Muscle of back (tissue), 11 donors: Measurements from ENCODE around the gene GLI2. TPM values are rescaled to one million over a fixed set of nuclear protein-coding genes. Genes with fewer than 3 reads are reported as not detected.

Experiments
- DNase-seq, 3 donors: peaks; one replicate each; pipeline versions ENCODE4 v3.0.0 to v3.0.0-alpha.2; 2013
- polyA plus RNA-seq, 10 donors: library from polyadenylated mRNA; unstranded; fragments of 120-200 nt; gene quantifications; one replicate each; pipeline ENCODE4 v1.2.1, GENCODE V29; 2013; ENCODE audit not compliant: insufficient read length in 10 of 10

Gene GLI2
- polyA plus RNA-seq, 10 donors, result 7.1 to 19.7 (median 9.8) TPM

DNA sequence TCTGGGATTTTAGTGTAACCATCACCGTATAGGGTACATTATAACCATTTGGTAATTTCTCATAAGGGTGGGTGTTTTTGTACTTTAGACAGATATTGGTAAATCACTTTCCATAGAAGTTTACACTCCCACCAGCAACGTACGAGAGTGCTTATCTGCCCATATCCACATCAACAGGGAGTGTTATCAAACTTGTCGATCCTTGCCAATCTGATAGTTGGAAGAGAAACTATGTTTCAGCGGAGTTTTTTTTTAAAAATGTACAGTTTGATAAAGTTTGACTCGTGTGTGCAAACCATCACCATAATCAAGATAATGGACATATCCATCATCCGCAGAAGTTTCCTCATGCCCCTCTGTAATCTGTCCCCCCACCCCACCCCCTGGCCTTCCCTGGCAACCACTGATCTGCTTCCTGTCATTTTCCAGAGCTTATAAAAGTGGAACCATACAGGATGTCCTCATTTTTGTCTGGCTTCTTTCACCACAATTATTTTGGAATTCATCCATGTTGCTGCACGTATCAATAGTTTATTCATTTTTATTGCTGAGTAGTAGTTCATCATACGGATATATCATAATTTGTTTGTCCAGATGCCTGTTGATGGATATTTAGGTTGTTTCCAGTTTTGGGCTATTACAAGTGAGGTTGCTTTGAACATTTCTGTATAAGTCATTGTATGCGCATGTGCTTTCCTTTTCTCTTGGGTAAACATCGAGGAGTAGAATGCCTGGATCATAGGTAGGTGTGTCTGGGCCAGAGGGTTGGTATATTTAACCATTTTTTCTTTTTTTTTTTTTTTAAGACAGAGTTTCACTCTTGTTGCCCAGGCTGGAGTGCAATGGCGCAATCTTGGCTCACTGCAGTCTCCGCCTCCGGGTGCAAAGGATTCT lies 18.6 kb downstream of the GLI2 start:
- no peak for DNase-seq

DNA sequence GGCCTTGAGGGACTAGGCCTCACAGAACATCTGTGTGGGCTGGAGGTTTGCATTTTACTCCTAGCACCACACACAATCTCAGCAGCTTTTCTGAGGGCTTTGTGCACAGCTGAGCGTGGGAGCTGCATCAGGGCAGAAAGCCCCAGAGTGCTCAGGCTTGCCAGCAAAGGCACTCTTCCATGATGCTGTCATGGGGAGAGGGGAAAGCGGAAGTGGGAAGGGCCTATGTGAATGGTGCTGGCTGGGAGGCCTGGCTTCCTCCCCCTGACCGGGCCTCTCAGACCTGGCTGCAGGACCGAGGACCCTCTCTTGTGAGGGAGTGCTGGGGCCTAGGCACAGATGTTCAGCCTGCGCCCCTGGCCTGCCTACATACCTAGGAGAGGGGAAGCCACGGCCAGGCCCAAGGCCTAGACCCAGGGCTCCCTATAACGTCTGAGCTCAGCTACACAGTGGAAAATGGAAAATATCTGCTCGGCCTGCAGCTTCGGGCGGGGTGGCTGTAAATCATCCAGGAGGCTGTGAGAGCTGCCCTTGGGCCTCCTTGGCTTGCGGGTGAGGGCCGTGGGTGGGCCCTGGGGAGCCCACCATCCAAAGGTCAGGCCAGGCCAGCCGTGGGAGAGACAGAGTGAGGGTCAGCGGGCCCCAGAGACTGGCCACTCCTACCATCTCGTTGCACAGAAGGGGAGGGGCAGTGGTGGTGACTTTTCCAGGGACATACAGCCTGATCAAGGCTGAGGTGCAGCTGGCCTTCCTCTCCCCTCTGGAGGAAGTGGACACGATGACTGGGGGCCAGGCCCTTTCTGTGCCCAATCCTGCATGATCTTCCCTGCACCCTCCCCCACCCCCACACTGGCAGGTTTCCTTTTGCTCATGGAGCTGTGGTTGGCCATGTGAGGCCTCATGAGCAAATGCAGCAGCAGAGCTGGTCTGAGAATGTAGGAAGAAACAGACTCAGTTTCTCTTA lies 22.8 kb downstream of the GLI2 start:
- DNase-seq, result peak; percentile 82 to 98 (median 95)

DNA sequence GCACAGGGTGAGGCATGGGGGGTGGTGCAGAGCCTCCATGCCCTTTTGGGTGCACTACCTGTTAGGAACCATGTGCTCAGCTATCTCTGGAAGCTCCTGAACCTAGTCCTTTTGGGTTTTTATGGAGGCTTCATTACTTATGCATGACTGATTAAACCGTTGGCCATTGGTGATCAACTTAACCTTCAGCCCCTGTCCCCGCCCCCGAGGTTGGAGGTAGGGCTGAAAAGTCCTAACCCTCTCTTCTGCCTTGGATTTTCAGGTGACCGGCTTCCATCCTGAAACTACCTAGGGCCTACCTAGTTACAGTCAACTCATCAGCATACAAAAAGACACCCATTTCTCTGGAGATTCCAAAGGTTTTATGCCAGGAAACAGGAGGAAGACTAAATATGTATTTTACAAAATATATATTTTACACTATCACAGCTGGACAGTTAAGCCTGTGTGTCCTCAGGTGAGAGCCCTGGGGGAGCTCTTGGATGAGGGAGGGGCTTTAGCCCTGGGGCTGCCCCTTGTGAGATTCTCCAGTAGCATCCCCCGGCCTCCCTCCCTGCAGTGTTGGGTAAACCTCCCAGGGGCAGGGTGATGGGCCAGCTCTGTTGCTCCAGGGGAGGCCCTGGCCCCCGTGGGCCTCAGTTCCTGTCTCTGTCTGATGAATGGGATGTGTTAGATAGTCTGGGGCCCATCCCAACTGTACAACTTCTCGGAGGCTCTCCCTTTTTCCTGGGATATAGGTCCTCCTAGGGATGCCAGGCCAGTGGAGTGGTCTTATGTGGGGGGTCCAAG lies 24.1 kb downstream of the GLI2 start:
- no peak for DNase-seq

DNA sequence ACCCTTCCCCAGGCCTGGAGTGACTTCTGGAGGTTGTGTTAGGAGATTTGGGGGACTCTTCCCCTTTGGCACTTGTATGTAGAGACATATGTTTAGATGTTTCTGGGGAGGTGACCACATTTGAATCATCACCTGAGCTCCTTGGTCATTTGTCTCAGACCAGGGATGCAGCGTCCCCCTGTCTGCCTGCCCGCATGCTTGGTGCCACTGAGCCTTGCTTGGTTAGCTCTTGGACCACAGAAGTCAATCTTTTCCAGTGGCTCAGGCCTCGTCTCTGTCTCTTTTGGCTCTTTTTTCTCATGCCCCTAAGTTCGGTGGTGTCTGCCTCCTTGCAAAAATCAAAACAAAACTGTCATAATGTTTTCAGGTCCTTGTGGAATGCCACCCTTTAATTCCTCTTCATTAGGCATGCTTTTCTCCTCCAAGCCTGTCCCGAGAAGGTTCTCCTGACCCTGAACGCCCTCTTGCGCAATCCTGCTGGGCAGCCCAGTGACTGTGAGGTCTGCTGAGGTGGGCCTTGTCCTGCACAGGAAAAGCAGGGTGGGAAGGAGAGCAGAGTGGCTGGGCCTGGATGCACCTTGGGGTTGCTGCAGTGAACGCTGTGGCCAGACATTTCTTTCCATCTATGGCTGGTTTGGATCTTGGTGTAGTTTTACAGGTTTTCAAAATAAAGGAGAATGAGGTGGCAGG lies 24.9 kb downstream of the GLI2 start:
- no peak for DNase-seq

DNA sequence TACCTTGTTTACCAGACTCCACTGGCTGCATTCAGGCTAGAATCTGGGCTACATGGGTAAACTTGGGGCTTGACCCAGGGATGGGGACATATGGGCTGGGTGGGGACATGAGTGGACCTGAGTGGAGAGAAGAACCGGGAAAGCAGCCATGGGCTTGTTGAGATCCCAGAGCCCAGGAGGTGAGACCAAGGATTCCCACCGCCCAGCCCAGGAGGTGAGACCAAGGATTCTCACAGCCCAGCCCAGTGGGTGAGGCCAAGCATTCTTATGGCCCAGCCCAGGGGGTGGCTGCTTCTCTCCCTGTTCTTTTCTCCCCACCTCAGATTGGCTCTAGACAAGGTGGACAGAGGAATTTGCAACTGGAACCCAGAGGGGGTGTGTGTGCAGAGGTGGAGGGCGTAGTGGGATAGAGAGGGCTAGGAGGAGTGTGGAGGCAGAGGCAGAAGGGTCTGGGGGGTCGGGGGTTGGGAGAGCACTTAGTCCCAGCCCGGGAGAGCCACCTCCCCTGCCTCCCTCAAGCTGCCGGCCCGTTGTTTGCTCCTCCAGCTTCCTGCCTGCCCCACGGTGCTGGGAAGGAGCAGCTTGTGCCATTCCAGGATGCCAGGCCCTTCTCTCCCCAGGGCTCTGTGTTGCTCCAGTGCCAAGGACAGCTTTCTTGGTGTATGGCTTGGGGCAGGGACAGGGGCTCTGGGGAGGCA lies 25.6 kb downstream of the GLI2 start:
- no peak for DNase-seq

DNA sequence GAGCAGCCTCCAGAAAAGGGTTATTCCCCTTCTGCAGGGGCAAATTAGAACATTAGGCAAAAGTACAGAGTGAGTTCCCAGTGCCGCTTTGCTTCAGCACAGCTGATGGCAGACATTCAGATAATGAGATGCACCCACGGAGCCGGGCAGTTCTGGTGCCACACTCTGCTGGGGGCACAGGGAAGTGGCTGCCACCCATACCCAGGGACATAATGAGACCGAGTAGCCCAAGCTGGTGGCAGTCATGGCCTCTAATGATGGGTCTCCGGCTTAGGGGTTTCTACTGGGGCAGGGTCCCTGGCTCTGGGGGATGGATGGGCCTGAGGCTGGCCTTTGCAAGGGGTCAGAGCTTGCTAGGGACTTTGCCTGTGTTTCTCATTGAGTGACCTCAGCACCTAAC lies 26.2 kb downstream of the GLI2 start:
- no peak for DNase-seq

DNA sequence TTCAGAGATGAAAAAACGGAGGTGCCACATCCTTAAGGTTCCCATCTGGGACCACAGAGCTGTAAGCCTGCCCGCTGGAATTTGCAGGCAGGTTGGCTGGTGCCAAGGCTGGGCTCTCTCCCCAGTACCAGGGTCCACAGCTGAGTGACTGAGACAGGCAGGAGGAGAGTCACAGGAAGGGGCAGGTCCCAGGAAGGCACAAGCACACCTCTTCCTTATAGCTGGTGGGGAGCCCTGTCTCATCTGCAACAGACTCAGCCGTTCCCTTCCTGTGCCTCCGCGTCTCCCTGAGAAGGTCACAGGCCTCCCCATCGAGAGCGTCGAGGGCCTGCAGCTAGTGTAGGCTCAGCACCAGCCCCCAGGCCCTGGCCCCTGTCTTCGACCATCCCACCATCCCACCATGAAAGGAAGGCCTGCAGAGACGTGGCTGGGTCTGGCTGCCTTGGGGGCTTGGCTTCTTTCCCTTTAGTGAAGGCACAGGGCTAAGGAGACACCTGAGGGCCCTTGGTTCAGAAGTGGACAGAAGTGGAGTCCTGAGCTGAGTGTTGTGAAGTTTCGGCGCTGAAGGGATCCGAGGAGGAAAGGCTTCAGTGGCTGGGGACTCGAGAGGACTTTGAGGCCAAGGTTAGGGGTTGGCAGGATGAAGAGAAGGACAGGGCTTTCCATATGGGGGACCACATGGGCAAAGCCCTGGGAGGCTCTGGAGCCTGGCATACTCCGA lies 26.8 kb downstream of the GLI2 start:
- no peak for DNase-seq

DNA sequence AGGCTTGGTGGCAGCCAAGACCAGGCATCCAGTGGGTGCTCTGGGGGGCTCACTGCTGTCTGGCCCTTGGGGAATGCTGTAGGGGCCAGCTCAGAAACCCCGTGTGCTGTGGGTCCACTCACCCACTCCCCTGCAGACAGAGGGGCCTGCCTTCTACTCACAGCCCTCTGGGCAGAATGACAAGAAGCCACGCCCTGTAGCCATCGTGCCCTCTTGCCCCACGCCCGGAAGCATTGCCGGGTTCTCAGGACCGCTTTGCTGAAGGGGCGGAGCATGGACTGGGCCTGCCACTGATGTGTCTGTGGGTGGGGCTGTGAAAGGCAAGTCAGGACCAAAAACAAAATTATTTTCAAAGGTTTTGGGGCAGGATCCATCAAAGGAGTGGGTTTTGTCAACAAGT lies 27.8 kb downstream of the GLI2 start:
- DNase-seq, result no peak

DNA sequence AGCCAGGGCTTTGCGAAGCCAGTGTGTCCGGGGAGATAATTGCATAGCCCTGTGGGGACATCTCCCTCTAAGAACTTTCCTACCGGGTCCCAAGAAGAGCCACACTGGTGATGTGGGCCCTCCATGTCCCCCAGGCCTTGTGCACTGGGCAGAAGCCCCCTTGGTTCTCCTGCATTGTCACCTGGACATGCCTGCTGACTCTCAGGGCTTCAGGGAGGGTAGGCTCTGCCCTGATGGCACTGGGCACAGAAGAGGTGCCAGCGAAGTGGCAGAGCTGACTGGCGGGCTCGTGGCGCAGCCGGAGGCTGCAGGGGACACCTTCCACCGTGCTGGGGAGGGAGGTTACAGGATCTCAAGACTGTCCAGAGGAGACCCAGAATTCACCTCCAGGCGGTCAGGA lies 28.3 kb downstream of the GLI2 start:
- DNase-seq, result no peak

DNA sequence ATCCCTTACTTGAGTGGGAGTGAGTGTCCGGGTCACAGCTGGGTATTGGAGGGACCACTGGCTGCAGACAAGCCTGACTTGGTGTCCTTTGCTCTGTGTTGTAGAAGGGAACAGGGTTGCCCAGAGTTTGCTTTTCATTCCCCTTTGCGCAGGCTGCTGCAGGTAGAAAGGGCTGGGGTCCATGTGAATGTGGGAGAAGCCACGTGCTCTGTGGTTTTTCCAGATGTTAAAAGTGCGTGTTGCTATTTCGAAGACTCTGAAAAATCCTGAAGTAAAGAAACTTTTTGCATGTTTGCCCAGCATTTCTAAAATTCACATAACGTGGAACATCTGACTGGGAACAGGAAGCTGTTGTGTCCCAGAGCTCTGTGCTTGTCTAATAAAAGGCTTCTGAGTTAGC lies 28.8 kb downstream of the GLI2 start:
- DNase-seq, result peak in 2 of 3 donors; percentile 45 to 77

DNA sequence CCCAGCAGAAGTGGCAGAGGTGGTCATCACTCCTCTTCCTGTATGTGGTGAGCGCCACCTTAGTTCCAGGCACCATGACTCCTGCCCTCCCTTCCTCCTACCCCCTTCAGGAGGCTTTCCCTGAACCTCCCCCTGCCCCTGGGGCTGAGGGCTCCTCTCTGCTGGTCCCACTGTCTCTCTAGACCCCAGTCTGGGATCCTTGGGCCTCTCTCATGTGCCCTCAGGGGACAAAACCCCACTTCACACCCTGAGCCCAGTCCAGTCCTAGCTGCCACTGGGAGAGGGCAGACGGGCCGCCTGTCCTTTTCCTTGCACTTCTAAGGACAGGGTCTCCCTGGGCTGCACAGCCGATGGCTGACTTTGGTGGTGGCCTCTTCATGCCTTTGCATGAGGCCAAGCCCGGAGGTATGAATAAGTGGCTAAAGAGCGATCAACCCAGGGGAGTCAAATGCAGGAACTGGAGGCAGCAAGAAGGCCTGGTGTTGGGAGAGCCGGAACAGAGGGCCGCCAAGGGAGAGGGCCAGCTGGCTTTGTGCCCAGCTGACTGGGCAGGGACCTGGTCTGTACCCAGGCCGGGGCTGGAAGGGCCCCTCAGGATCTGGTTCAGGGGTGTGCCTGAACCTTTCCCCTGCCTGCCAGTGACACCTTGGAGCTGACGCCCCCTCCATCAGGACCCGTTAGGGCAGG lies 29.5 kb downstream of the GLI2 start:
- DNase-seq, result peak in 2 of 3 donors; percentile 46 to 70

DNA sequence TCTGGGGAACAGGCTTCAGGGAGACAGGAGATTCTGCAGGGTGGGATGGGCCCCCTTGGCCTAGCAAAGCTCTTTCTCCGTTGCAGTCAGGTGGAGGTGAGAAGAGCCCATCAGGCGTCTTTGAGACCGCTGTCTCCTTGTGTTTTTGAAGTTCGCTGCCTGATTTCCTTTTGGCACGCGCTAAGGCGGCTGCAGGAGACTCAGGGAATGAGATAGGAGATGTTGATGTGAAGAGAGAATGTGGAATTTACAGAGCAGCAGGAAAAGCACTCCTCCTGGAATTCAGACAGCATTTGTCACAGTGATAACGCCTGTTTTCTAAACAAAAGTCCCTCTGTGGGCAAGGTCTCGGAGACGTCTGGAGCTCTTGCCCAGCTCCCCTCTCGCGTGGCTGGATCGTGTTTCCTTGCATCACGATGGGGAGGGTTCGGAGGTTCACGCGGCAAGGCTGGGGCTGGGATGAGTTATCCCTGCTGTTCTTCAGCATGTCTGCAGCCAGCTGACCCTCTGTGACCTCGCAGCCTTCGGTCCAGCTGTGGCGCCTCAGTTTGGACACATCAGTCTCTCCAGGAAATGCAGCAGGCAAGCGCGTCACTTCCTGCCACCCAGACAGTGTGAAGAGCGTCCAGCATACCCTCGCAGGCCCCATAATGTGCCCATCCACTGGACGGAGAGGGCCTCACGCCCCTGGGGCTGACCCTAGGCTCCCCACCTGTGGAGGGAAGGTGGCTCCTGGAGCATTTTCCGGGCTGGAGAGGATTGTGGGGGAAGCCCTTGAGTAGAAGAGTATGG lies 30.2 kb downstream of the GLI2 start:
- peak; percentile 58 to 90 (median 67) for DNase-seq

DNA sequence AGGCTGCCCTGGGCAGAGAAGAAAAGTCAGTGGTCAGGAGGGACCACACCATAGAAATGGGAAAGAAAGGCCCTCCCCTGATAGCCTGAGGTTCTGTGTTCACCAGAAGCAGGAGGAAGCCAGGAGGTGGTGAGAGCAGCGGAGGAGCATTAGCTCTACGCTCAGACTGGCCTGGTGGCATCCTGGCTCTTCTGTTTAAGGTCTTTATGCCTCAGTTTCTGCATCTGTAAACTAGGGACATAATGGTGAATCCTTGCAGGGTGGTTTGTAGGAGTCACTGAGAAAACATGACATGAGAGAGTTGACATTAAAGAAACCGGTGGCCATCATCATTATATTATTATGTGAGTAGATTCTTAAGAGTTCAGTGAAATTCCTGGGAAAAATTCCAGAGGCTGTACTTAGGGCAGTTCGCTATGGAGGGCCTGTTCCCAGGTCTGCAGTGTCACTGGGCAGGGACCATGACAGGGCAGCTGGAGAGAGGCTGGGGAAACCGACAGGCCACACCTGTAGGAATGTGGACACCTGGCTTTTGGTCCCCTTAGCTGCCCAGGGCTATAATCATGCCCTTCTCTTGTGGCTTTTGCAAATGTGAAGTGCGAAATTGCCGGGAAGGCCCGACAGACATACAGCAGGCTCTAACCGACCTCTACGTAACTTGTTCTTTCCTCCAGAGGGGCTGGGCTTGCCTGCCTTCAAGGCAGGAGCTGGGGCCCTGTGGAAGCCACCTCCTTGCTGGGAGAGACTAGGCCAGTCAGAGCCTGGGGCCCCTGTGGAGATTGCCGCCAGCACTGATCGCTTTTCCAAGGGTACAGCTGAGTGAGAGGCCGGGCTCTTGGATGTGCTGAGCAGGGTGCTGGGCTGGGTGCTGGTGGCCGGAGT lies 31.0 kb downstream of the GLI2 start:
- peak in 1 of 3 donors; percentile 33 for DNase-seq

DNA sequence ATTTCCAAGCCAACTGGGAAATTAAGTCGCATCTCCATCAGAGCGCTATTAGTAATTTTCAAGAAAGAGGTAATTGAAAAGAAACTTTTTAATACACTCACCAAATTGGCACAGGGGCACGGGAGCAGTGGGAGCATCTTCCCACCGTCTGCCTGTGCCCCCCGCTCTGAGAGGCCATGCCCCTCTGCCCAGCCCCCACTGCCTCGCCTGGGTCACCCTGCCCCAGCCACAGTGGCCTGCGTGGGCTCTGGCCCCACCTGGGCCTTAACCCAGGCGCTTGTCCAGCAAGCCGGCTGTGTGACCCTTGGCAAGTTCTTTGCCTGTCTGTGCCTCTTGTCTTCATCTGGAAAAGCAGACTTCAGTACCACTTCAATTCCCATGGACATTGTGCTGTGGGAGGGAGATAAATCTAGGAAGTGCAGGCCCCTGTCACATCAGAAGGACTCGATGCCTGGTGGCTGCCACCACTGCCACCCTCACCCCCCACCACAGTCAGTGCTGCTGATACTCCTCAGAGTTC lies 31.9 kb downstream of the GLI2 start:
- DNase-seq, result no peak

DNA sequence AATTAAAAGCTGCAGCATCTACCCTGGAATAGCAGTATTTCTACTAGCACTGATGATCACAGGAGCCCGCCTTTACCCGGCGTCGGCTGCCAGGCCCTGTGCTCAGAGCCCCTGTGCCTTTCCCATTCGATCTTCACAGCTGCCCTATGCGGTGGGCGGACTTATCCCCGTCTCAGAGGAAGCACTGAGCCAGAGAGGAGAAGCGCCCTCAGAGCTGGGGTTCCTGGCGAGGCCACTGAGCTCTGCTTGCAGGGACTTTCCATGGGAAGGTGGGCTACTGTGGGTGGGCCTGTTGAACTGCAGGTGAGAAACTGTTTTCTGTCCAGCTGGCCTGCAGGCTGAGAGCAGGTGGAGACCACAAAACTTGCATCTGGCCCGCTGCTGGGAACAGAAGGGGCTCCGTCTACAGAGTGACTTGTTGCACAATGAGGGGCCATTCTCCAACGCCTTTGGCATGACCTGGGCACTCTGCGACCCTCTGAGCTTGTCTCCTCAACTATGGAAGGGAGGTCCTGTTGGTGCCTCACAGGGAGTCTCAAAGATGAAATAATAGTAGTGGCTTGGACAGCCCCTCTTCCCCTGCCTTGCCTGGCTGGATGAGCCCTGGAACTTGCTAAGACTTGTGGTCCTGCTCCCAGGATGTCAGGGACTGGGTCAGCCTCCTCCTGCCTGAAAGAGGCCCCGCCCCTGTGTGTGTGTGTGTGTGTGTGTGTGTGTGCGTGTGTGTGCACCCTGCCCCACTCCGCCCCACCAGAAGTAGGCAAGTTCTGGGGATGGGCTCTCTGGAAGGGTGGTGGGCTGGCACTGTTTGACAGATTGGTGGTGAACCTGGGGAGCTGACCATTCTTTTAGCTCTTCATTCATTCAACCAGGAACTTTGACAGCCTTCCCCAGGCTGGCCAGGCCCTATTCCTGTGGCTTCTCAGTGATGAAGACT lies 32.7 kb downstream of the GLI2 start:
- no peak for DNase-seq
